A673 (cell line): ENCODE data around the gene TRIAP1.

Experiments used
- EZH2 ChIP-seq: fragments of 200-600 bp; sonication (generic); IDR thresholded peaks from 2 replicates; pipeline ENCODE4 v1.6.1; 2017; ENCODE audit warnings: borderline replicate concordance, low read depth, mild to moderate bottlenecking, mixed read lengths, antibody characterized with exemption, low read length; ENCODE audit not compliant: poor library complexity, severe bottlenecking
- TF ChIP-seq, protein P1 (sequence below): fragments of 300-800, 200-600 bp; sonication (generic); conservative IDR thresholded peaks from 2 replicates; pipeline ENCODE4 v1.5.1; 2017; ENCODE audit warnings: low read depth, mild to moderate bottlenecking, antibody characterized with exemption, low read length, moderate library complexity, mixed read lengths

DNA sequence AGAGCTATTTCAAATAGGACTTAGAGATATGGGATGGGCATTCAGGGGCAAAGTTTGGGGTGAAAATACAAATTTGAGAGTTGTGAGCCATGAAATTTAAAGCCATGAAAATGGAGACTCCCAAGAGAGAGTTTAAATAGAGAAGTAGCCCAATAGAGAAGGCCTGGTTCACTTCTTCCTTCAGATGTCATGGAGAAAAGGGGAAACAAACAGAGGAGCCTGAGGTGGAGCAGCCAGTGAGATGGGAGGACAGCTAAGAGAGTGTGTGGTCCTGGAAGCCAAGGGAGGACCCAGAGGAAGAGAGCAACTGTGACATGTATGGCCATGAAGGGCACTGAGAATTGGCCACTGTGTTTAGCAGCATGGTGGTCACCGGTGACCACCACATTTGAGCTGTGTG is 37.4 kb upstream of the TRIAP1 start:
- TF ChIP-seq, protein P1, sequence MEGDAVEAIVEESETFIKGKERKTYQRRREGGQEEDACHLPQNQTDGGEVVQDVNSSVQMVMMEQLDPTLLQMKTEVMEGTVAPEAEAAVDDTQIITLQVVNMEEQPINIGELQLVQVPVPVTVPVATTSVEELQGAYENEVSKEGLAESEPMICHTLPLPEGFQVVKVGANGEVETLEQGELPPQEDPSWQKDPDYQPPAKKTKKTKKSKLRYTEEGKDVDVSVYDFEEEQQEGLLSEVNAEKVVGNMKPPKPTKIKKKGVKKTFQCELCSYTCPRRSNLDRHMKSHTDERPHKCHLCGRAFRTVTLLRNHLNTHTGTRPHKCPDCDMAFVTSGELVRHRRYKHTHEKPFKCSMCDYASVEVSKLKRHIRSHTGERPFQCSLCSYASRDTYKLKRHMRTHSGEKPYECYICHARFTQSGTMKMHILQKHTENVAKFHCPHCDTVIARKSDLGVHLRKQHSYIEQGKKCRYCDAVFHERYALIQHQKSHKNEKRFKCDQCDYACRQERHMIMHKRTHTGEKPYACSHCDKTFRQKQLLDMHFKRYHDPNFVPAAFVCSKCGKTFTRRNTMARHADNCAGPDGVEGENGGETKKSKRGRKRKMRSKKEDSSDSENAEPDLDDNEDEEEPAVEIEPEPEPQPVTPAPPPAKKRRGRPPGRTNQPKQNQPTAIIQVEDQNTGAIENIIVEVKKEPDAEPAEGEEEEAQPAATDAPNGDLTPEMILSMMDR, result no peak
- TF ChIP-seq EZH2, result no peak
